Femur (tissue), 1 donor: ENCODE data around the gene GRIK4.
"Not testable (repeated sequence)": the region's sequence is repeated elsewhere in the genome, so short reads cannot be mapped to it uniquely, and the experiment has no call there.

Experiments used
- DNase-seq: peaks from one replicate; pipeline ENCODE4 v3.0.0-alpha.2; 2017

GRIK4 gene

DNA sequence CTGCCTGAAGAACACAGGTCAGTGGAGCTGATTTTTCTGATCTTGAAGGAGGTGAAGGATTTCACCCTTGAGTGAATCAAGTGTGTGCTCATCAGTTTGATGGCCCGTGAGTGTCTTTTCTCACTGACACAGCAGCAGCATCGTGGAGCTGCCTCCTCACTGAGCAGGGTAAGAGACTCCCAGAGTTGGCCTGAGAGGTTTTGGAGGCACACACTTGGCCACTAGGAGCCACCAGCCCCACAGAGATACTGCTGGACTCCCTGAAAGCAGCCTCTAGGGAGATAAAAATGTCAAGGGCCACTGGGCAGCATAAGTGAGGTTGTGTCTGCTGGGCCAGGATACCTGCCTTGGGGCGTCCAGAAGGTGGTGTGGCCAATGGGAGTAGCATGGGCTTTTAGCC lies 245.4 kb downstream of the GRIK4 start:
- no peak for DNase-seq

DNA sequence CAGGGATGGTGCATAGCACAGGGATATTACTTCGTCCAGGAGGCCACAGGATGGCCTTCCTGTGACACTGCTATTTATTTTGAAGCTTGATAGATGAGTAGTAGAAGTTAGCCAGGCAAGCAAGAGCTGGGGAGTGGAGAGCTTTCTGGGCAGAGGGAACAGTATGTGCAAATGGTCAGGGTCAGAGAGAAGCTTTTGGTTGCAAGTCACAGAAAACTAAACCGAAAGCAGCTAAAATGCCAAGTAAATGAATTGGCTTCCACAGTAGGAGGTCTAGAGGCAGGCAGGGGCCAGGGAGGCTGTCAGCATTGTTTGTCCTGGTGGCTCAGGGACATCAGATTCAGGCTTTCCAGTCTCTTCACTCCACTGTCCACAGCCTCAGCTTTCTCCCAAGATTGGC lies 247.5 kb downstream of the GRIK4 start:
- DNase-seq: no peak

- DNase-seq: not testable (repeated sequence)
These were observed 254.2 kb downstream of the GRIK4 start for GRCh38 chr11:120765710-120766109.

- DNase-seq: no peak
These were observed 254.8 kb downstream of the GRIK4 start for GRCh38 chr11:120766318-120766717.

DNA sequence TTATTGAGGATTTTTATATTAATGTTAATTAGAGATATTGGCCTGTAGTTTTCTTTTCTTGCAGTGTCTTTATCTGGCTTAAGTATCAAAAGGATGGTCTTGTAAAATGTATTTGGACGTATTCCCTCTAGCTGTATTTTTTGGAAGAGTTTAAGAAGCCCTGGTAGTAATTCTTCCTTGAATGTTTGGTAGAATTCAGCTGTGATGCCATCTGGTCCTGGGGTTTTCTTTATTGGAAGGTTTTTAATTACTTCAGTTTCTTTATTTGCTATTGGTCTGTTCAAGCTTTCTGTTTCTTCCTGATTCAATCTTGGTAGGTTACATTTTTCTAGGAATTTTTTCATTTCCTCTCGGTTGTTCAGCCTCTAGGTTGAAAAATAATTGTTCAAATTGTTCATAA lies 257.4 kb downstream of the GRIK4 start:
- DNase-seq: no peak

DNA sequence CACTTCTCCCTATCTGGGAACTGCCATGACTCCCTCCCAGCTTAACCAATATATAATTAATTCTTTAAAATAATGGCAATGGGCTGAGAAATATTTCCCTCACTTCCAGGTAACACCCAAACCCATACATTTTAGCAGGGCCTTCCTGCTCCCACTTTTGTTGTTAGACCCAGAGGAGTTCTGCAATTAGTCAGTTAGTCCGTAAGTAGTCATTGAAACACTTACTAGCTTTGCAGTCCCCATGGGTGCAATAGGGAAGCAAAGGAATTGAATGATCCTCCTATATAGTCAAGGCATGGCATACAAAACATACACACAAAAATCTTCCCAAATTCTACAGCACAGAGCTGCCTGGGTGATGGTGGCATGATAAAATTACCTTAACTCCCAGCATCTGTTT lies 258.4 kb downstream of the GRIK4 start:
- DNase-seq: no peak

- no peak for DNase-seq
These were observed 260.1 kb downstream of the GRIK4 start for GRCh38 chr11:120771551-120772060.

DNA sequence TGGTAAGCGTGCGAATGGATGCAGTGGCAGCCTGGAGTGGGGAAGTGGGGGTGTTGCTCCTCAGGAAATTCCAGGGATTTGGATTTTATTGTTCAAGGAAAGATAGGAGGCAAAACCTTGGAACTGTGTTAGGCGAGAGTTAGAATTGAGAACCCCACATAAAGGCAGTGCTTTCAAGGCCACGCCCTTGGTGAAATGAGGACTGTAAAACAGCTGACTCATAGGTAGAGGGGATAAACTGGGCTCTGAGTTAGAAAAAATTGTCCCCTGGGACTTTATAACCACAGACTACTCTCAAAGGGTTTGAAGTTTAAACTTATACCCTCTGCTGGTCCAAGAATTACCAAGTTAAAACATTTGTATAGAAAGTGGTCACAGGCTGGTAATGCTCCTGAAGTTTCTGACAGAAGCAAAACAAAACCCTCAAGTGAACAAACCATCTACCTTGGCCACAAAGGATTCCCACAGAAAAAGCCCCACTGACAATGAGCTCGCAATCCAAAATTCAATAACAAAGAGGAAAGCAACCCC lies 262.0 kb downstream of the GRIK4 start:
- no peak for DNase-seq

GRCh38 chr11:120774591-120775386 lies 263.2 kb downstream of the GRIK4 start:
- DNase-seq: no peak

GRCh38 chr11:120775986-120776951 lies 264.7 kb downstream of the GRIK4 start:
- no peak for DNase-seq

- DNase-seq: no peak
These were observed 267.3 kb downstream of the GRIK4 start for GRCh38 chr11:120778685-120779490.

- DNase-seq: no peak
These were observed 268.7 kb downstream of the GRIK4 start for GRCh38 chr11:120780239-120780638.

DNA sequence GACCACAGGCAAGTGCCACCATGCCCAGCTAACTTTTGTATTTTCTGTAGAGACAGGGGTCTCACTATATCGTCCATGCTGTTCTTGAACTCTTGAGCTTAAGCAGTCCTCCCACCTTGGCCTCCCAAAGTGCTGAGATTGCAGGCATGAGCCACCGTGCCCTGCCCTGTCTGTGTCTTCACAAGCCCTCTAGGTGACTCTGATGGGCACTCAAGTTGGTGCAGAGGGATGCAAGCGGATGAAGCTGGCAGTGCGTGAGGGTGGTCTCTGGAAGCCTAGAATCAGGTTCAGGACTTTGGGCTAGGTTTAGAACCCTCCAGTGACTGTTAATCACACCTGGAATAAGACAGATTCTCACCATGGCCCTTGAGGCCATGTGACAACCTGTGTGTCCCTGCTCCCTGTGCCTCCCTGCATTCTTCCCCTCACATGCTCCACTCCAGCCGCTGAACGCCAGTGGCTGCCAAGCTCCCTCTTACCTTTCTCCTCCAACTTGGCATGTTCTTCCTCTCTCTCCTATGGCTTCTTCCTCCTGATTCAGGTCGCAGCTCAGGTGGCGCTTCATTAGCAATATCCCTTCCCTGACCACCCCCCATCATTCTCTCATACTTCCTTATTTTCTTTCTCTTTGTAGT lies 270.1 kb downstream of the GRIK4 start:
- DNase-seq: no peak

DNA sequence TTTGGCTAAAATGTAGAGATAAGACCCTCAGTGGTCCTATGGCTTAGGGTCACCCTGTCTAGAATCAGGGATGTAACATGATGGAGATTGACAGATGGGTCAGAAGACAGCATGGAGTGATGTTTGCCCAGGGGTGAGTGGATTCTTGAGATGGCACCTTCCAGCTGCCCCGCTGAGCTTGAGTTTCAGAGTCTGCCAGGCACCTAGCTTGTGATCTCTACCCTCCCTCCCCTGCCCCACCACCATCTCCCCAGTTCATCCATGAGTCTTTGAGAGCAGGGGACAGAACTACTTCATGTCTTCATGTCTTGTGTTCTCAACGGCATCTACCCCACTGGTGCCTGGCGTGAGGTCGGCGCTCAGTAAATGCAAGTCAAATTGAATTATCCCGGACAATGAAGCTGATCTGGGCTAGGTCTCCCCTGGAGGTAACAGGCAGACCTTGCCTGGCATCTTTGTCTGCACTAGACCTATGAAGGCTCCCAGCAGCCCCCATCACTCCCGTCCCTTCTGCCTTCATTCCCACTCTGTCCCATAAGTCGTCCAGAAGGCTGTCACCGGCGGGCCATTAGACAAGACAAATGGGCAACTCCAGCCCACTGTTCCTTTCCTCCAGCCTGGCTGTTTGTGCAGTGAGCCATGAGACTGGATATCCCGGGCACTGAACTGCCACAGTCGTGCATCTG lies 273.2 kb downstream of the GRIK4 start:
- no peak for DNase-seq

DNA sequence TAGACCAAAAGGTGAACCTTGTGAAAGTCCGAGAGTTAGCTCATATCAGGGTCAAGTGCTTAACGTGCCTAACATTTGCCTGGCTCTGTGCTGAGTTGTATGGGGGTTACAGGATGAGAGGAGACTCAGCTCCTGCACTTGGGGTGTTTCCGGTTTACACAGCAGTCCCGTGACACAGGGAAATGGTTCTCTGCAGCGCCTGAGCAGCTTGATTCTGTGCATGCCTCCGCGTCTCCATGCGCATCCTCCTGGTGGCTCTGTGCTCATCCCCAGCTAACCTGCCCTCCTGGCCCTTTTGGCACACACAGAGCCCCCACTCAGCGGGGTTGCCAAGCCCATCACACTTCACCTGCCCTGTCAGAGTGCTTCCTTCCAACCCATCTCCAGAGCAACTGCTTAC lies 274.0 kb downstream of the GRIK4 start:
- no peak for DNase-seq

DNA sequence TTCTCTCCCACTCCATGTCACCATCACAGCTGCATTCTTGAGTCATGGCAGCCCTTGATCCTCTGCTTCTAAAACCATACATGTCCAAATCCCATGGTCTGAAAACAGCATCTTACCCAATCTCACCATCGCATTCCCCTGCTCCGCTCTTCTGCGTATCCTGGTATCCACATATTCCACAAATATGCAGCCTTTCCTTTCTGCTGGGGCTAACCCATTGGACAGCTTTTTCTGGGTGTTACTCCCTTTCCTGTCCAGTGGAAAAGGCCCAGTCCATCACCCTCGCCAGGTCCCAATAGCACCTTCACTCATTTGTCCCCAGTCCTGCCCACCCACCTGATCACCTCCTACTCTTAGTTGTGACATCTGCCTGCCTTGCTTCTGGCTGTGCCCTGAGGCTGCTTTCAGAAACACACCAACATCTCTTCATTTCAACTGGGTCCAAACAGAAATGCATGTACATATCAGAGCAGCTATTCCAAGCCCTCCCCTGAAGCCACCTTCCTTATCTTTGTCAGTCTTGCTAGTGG lies 274.7 kb downstream of the GRIK4 start:
- DNase-seq: no peak

DNA sequence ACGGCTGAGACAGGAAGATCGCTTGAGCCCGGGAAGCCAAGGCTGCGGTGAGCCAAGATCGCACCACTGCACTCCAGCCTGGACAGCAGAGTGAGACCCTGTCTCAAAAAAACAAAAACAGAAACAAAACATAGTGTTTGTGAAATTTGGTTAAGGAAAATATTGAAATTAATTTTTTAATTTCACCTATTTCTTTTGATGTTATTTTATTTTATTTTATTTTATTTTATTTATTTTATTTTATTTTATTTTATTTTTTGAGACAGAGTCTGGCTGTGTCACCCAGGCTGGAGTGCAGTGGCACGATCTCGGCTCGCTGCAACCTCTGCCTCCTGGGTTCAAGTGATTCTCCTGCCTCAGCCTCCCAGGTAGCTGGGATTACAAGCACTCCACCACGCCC lies 275.7 kb downstream of the GRIK4 start:
- DNase-seq: not testable (repeated sequence)

DNA sequence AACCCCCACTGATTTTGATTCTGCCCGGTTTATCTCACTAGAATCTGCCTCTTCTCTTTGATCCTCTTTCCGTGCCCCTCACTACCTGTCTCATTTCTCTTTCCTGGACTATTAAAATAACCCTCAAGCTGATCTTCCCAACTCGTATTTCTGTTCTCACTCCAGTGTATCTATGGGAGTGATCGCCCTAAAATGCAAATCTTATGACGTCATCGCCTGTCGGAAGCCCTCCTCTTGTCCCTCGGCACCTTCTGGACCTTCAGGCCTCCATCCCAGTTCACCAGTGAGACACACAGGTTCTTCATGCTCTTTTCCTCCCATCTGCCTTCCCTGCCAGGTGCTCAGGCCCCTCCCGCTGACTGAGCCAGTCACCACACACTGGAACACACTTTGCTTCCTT lies 277.8 kb downstream of the GRIK4 start:
- no peak for DNase-seq

DNA sequence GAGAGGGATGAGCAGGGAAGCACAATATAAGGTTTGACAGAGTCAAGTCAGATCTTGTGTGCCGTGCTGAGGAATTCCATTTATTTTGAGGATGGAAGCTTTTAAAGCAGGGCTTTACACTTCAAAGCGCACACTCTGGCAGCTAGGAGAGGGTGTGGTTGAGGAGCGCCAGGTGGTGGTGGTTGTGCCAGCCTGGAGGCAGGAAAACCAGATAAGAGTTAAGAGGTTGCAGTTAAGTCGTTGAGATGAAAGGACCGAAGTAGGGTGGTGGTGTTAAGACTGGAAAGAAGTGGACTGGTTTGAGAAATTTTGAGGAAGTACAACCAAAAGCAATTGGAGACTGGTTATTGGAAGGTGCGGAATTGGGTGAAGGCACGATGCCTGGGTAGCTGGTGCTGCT lies 280.8 kb downstream of the GRIK4 start:
- no peak for DNase-seq

- no peak for DNase-seq
These were observed 281.6 kb downstream of the GRIK4 start for GRCh38 chr11:120793150-120793549.

- no peak for DNase-seq
These were observed 282.4 kb downstream of the GRIK4 start for GRCh38 chr11:120793806-120794479.
